HG02588 (cell line): ENCODE measurements around the gene SPNS3.

Source experiments
- ATAC-seq: cut with Tn5 transposase; IDR thresholded peaks from one replicate; pipeline ENCODE4 v1.9.1; 2021; ENCODE audit warnings: mild to moderate bottlenecking, moderate library complexity; ENCODE audit not compliant: unreplicated experiment

Gene SPNS3

GRCh38 chr17:4487820-4488716, 54.3 kb downstream of the SPNS3 start:
- no peak for ATAC-seq

GRCh38 chr17:4488989-4489595, 55.4 kb downstream of the SPNS3 start:
- no peak for ATAC-seq

GRCh38 chr17:4490109-4490591, 56.4 kb downstream of the SPNS3 start:
- ATAC-seq, result no peak

- ATAC-seq, result no peak
These were observed 56.9 kb downstream of the SPNS3 start for GRCh38 chr17:4490637-4491061.

- no peak for ATAC-seq
These were observed 59.2 kb downstream of the SPNS3 start for GRCh38 chr17:4492721-4493561.

GRCh38 chr17:4497101-4497824, 63.5 kb downstream of the SPNS3 start:
- ATAC-seq, result no peak

GRCh38 chr17:4498461-4499397, 65.0 kb downstream of the SPNS3 start, which contains the start of gene SPNS2:
Gene SPNS2 (plus strand): TSS chr17:4498881. CDS start chr17:4499048, 167 bp downstream.
- ATAC-seq, result peak; percentile 61

- ATAC-seq, result no peak
These were observed 65.9 kb downstream of the SPNS3 start for GRCh38 chr17:4499431-4500190.

- ATAC-seq, result no peak
These were observed 66.4 kb downstream of the SPNS3 start for GRCh38 chr17:4500191-4500571.

GRCh38 chr17:4501295-4501949, 67.7 kb downstream of the SPNS3 start:
- ATAC-seq, result no peak

- no peak for ATAC-seq
These were observed 68.9 kb downstream of the SPNS3 start for GRCh38 chr17:4502466-4503154.

- ATAC-seq, result no peak
These were observed 69.7 kb downstream of the SPNS3 start for GRCh38 chr17:4503283-4504025.

GRCh38 chr17:4504188-4504587, 70.4 kb downstream of the SPNS3 start:
- no peak for ATAC-seq

GRCh38 chr17:4505187-4505586, 71.4 kb downstream of the SPNS3 start:
- no peak for ATAC-seq

GRCh38 chr17:4506175-4506813, 72.6 kb downstream of the SPNS3 start:
- ATAC-seq, result no peak

GRCh38 chr17:4506892-4507291, 73.2 kb downstream of the SPNS3 start:
- no peak for ATAC-seq
